Esophagus muscularis mucosa (tissue), 3 donors: ENCODE data around the gene THADA.

Source experiments
- POLR2A ChIP-seq: fragments of 450-650 bp; IDR thresholded peaks from one replicate; pipeline ENCODE4 v1.6.1; 2017; ENCODE audit warnings: antibody characterized with exemption, moderate library complexity, mild to moderate bottlenecking, low read depth
- TF ChIP-seq, protein P1 (sequence below), 3 experiments: fragments of 200-600 bp in 2 of 3; fragments of 450-650 bp in 1 of 3; sonication (generic) in 2 of 3; IDR thresholded peaks; one replicate each; pipeline ENCODE4 v1.5.1; 2017 to 2019; ENCODE audit warnings: antibody characterized with exemption in 3 of 3, mild to moderate bottlenecking in 2 of 3, moderate library complexity in 1 of 3

DNA sequence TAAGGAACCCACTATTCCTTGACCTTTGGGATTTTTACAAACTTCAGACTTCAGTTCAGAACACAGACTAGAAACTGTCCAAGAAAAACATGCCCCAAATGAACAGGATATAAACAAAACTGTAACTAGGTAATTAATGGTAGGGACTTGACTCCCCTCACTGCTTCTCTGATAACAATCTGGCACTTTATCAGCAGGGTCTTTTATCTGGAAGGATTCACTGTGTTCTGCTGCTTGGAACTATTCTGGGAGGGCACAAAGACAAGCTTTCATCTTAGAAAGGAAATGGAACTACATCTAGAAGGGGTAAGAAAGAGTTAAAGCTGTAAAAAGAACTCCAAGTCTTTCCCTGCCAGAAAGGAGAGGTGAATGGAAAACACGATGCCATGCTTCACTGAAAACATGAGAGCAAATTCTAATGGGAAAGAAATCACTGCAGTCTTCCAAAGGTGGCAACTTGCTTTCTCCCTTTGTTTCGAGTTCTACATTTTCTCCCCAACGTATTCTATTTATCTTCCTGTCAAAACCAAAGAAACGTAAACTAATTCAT lies 181.2 kb downstream of the THADA start:
- TF ChIP-seq, protein P1, sequence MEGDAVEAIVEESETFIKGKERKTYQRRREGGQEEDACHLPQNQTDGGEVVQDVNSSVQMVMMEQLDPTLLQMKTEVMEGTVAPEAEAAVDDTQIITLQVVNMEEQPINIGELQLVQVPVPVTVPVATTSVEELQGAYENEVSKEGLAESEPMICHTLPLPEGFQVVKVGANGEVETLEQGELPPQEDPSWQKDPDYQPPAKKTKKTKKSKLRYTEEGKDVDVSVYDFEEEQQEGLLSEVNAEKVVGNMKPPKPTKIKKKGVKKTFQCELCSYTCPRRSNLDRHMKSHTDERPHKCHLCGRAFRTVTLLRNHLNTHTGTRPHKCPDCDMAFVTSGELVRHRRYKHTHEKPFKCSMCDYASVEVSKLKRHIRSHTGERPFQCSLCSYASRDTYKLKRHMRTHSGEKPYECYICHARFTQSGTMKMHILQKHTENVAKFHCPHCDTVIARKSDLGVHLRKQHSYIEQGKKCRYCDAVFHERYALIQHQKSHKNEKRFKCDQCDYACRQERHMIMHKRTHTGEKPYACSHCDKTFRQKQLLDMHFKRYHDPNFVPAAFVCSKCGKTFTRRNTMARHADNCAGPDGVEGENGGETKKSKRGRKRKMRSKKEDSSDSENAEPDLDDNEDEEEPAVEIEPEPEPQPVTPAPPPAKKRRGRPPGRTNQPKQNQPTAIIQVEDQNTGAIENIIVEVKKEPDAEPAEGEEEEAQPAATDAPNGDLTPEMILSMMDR (IDR thresholded peaks at IDR 0.05), result no peak
- no peak for TF ChIP-seq POLR2A
